ENCODE results near the gene FAM24B.

FAM24B gene

DNA sequence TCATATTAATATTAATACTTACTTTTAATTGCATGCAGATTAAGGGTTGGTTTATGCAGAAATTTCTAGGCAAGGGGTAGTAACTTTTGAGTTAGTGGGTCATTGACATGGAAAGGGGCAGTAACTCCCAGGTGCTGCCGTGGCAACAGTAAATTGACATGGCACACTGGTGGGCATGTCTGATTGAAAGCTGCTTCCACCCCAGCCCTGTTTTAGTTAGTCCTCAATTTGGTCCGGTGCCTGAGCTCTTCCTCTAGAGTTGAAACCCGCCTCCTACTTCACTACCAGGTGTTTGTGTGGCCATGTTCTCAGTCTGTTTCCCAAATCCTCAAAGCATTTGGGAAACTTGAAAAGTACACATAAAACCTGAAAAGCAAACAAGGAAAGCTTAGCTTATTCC, 52.1 kb downstream of the FAM24B start:
- DNase-seq (ENCODE audit: low spot score): no peak
- TF ChIP-seq, protein P1, sequence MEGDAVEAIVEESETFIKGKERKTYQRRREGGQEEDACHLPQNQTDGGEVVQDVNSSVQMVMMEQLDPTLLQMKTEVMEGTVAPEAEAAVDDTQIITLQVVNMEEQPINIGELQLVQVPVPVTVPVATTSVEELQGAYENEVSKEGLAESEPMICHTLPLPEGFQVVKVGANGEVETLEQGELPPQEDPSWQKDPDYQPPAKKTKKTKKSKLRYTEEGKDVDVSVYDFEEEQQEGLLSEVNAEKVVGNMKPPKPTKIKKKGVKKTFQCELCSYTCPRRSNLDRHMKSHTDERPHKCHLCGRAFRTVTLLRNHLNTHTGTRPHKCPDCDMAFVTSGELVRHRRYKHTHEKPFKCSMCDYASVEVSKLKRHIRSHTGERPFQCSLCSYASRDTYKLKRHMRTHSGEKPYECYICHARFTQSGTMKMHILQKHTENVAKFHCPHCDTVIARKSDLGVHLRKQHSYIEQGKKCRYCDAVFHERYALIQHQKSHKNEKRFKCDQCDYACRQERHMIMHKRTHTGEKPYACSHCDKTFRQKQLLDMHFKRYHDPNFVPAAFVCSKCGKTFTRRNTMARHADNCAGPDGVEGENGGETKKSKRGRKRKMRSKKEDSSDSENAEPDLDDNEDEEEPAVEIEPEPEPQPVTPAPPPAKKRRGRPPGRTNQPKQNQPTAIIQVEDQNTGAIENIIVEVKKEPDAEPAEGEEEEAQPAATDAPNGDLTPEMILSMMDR (IDR thresholded peaks at IDR 0.05; ENCODE audit: borderline replicate concordance, control extremely low read depth, extremely low read depth, insufficient read depth, missing control alignments): no peak
- in situ Hi-C loops (cut with MboI; ENCODE audit: low sequenced_read_pairs, unreplicated experiment): no loop called here

- TF ChIP-seq, protein P1 (IDR thresholded peaks at IDR 0.05; ENCODE audit: borderline replicate concordance, control extremely low read depth, extremely low read depth, insufficient read depth, missing control alignments): no peak
- in situ Hi-C loops (cut with MboI; ENCODE audit: low sequenced_read_pairs, unreplicated experiment): no loop called here
- no peak for DNase-seq (ENCODE audit: low spot score)
These were observed 56.2 kb downstream of the FAM24B start for GRCh38 chr10:122822973-122823690.

GRCh38 chr10:122821808-122822207, 57.6 kb downstream of the FAM24B start:
- in situ Hi-C loops (cut with MboI; ENCODE audit: low sequenced_read_pairs, unreplicated experiment): no loop called here
- TF ChIP-seq, protein P1 (IDR thresholded peaks at IDR 0.05; ENCODE audit: borderline replicate concordance, control extremely low read depth, extremely low read depth, insufficient read depth, missing control alignments): no peak
- no peak for DNase-seq (ENCODE audit: low spot score)

- TF ChIP-seq, protein P1 (IDR thresholded peaks at IDR 0.05; ENCODE audit: borderline replicate concordance, control extremely low read depth, extremely low read depth, insufficient read depth, missing control alignments): no peak
- DNase-seq (ENCODE audit: low spot score): no peak
- in situ Hi-C loops (cut with MboI; ENCODE audit: low sequenced_read_pairs, unreplicated experiment): no loop called here
These were observed 63.9 kb downstream of the FAM24B start for GRCh38 chr10:122815458-122815857.

DNA sequence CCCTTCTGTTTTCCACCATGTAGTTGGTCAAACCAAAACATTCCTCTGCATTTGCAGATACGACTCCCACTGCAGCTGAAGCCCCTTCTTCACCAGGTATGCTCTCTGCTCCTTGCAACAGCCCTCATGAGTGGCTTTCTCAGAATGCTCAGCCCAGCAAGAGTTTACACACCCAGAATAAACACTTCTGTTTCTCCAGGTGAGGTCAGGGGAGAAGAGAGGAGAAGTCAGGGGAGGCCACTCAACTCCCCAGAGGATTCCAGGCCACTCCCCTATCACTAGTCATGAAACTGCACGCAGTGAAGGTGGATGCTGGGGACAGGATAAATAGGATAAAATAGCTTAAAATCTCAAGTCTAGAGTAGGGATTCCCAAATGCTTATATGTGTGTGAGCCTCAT, 64.9 kb downstream of the FAM24B start:
- in situ Hi-C loops (cut with MboI; ENCODE audit: low sequenced_read_pairs, unreplicated experiment): no loop called here
- TF ChIP-seq, protein P1 (IDR thresholded peaks at IDR 0.05; ENCODE audit: borderline replicate concordance, control extremely low read depth, extremely low read depth, insufficient read depth, missing control alignments): no peak
- DNase-seq (ENCODE audit: low spot score): no peak

GRCh38 chr10:122812751-122813150, 66.6 kb downstream of the FAM24B start:
- DNase-seq (ENCODE audit: low spot score): no peak
- in situ Hi-C loops (cut with MboI; ENCODE audit: low sequenced_read_pairs, unreplicated experiment): no loop called here
- TF ChIP-seq, protein P1 (IDR thresholded peaks at IDR 0.05; ENCODE audit: borderline replicate concordance, control extremely low read depth, extremely low read depth, insufficient read depth, missing control alignments): no peak
